Astrocyte of the cerebellum (primary cell): ENCODE measurements around the gene PGC.

Experiments
- DNase-seq: peaks from one replicate; pipeline ENCODE4 v3.0.0-alpha.2; 2011; ENCODE audit warnings: low read depth
- H3K4me3 ChIP-seq: 2 replicates; pipeline ENCODE4 v1.5.1; 2011; ENCODE audit warnings: mild to moderate bottlenecking, low read depth, low read length, moderate library complexity
- in situ Hi-C: cut with HindIII; loops from 2 replicates; pipeline ENCODE4 v1.10.0; 2017; ENCODE audit warnings: low sequenced_read_pairs
- TF ChIP-seq, protein P1 (sequence below): IDR thresholded peaks from 2 replicates; pipeline ENCODE4 v1.5.1; 2012; ENCODE audit warnings: low read length, low read depth, moderate library complexity, mild to moderate bottlenecking; ENCODE audit errors: missing control alignments

Gene PGC

DNA sequence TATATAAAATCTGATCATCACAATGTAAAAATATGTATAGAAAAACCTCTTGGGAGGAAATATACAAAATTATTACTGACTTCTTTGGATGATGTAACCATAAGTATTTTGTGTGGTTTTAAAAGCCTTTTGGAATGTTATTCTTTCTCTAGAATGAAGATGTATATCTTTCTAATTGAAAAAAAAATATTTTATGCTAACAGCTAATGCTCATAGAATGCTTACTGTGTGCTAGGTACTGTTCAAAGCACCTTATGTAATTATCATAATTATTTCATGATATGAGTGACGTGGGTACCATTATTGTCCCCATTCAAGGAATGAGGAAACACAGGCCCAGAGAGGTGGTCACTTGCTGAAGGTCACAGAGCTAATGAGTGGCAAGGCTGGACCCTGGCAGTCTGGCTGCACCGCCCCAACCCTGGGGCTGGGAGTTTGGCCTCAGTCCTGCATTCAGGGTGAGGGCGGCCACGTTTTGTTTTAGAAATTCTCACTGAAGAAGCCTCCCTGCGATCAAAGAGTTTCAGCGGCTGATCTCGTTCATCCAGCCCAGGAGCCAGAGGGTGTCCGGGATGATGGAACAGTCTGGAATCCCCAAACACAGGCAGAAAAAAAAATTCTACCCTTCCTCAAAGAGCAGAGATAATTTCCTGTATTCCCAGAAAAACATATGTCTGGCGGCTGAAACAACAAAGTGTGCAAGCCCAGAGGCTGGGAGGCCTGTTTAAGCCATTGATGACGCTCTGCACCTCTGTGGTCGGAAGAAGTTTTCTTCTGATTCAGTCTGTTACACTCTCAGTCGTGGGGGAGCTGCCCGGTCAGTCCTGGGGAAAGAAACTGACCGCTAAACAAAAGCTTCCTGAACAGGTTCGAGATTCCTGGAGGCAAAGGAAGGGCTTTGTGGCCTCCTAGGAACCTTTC is 49.1 kb downstream of the PGC start:
- in situ Hi-C loops = no loop called here
- DNase-seq = peak; percentile 76
- H3K4me3 ChIP-seq = no peak overlapping the region
- TF ChIP-seq, protein P1, sequence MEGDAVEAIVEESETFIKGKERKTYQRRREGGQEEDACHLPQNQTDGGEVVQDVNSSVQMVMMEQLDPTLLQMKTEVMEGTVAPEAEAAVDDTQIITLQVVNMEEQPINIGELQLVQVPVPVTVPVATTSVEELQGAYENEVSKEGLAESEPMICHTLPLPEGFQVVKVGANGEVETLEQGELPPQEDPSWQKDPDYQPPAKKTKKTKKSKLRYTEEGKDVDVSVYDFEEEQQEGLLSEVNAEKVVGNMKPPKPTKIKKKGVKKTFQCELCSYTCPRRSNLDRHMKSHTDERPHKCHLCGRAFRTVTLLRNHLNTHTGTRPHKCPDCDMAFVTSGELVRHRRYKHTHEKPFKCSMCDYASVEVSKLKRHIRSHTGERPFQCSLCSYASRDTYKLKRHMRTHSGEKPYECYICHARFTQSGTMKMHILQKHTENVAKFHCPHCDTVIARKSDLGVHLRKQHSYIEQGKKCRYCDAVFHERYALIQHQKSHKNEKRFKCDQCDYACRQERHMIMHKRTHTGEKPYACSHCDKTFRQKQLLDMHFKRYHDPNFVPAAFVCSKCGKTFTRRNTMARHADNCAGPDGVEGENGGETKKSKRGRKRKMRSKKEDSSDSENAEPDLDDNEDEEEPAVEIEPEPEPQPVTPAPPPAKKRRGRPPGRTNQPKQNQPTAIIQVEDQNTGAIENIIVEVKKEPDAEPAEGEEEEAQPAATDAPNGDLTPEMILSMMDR = no peak

DNA sequence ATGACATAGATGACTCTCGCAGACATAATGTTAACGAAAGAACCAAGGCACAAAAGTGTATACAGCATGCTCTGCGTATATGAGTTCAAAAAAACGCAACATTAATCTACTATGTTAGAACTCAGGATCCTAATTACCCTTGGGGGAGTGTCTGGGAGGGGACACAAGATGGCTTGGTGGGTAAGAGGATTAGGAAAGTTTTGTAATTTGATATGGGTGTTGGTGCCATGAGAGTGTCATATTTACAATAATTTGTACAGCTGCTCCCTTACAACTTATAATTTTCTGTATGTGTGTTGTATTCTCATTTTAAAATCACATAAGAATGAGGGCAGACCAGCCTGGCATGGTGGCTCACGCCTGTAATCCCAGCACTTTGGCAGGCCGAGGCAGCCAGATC is 50.4 kb downstream of the PGC start:
- no peak for DNase-seq
- in situ Hi-C loops = no loop called here
- TF ChIP-seq, protein P1 = no peak
- no peak overlapping the region for H3K4me3 ChIP-seq

- DNase-seq = no peak
- in situ Hi-C loops = no loop called here
- H3K4me3 ChIP-seq = no peak overlapping the region
- TF ChIP-seq, protein P1 = no peak
These were observed 51.4 kb downstream of the PGC start for GRCh38 chr6:41695825-41696224.

- DNase-seq = no peak
- TF ChIP-seq, protein P1 = no peak
- in situ Hi-C loops = no loop called here
- no peak overlapping the region for H3K4me3 ChIP-seq
These were observed 52.2 kb downstream of the PGC start for GRCh38 chr6:41694815-41695526.

GRCh38 chr6:41693281-41694240 is 53.6 kb downstream of the PGC start:
- no peak for DNase-seq
- H3K4me3 ChIP-seq = no peak overlapping the region
- TF ChIP-seq, protein P1 = no peak
- in situ Hi-C loops = no loop called here

- in situ Hi-C loops = no loop called here
- H3K4me3 ChIP-seq = no peak overlapping the region
- no peak for DNase-seq
- TF ChIP-seq, protein P1 = no peak
These were observed 54.5 kb downstream of the PGC start for GRCh38 chr6:41692730-41693129.
